ENCODE results near the gene RGS6.

DNA sequence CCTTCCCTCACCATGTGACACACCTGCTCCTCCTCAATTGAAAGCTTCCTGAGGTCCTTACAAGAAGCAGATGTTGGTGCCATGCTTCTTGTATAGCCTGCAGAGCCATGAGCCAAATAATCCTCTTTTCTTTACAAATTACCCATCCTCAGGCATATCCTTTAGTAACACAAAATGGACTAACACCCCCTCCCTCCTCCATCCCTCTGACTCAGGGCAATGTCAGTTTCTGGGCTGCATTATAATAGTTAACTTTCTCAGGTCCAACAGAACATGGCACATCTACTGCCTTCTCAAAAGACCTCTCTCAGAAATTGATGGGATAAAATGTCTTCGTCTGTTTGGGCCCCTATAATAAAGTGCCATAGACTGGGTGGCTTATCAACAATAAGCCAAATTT is 674.6 kb downstream of the RGS6 start:
- TF ChIP-seq, protein P1, sequence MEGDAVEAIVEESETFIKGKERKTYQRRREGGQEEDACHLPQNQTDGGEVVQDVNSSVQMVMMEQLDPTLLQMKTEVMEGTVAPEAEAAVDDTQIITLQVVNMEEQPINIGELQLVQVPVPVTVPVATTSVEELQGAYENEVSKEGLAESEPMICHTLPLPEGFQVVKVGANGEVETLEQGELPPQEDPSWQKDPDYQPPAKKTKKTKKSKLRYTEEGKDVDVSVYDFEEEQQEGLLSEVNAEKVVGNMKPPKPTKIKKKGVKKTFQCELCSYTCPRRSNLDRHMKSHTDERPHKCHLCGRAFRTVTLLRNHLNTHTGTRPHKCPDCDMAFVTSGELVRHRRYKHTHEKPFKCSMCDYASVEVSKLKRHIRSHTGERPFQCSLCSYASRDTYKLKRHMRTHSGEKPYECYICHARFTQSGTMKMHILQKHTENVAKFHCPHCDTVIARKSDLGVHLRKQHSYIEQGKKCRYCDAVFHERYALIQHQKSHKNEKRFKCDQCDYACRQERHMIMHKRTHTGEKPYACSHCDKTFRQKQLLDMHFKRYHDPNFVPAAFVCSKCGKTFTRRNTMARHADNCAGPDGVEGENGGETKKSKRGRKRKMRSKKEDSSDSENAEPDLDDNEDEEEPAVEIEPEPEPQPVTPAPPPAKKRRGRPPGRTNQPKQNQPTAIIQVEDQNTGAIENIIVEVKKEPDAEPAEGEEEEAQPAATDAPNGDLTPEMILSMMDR (IDR thresholded peaks at IDR 0.05; ENCODE audit: low read depth, low read length, missing input control): no peak
- TF ChIP-seq, protein P2, sequence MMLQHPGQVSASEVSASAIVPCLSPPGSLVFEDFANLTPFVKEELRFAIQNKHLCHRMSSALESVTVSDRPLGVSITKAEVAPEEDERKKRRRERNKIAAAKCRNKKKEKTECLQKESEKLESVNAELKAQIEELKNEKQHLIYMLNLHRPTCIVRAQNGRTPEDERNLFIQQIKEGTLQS (IDR thresholded peaks at IDR 0.05): no peak
